NCI-H2227 treated with DMSO at 0.1 percent for 48 hours (cell line): ENCODE measurements around the gene CYP3A5.
"Not testable (repeated sequence)": the region's sequence is repeated elsewhere in the genome, so short reads cannot be mapped to it uniquely, and the experiment has no call there.

Experiments used
- DNase-seq: peaks from one replicate; lab custom pipeline; 2025; lab: John Stamatoyannopoulos, UW

The CYP3A5 gene

DNA sequence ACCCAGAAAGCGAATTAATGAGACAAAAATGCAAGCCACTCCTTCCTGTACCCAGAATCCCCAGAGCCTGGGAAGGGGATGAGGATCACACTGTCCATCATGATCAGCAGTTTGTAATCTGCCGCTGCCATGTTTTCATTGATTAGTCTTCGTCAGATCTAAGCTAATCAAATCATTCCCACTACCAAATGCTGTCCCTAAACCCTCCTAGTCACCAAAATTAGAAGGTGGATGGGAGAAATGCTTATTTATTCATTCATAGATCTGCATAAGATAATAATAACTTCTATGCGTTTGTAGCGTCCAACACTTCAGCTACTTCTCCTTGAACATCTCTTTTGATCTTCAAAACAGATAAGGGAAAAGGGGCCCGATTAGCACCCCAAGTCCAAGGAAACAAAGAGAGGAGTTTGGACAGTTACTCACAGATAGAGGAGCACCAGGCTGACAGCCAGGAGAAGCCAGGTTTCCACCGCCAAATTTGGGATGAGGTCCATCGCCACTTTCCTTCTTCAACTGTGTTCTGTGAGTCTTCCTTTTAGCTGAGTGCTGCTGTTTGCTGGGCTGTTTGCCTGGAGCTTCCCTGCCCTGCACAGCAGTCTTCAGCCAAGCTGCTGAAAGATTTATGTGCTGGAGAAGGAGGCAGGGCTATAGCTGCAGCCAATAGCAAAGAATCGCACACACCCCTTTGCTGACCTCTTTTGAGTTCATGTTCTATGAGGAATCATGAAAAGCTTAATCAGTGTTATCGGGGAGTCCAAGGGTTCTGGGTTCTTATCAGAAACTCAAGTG lies at the start of gene CYP3A5:
CYP3A5 (minus strand) TSS at position 597 of the 792 bp plus-strand sequence; CDS start at position 497, 100 bp downstream.
- DNase-seq, result no peak

DNA sequence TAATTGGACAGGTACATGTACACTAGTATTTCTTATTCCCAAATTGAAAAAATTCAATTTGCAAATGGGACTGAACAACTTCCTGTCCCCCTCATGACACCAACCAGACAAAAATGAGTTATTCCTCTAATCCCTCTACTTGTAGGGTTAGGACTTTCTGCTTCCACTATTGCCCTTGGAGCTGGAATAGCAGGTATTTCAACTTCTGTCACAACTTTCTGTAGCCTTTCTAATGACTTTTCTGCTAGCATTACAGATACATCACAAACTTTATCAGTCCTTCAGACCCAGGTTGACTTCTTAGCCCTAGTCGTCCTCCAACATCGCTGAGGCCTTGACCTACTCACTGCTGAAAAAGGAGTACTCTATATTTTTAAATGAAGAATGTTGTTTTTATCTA lies 48.8 kb upstream of the CYP3A5 start:
- no peak for DNase-seq

DNA sequence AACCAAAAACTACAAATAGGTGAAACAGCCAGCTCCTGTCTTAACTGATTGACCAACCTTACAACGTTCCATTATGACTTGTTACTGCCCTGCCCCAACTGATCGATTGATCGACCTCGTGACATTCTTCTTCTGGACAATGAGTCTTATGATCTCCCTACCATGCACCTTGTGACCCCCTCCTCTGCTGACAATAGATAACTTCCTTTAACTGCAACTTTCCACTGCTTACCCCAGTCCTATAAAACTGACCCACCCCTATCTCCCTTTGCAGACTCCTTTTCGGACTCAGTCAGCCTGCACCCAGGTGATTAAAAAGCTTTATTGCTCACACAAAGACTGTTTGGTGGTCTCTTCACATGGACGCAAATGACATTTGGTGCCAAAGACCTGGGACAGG lies 43.4 kb upstream of the CYP3A5 start:
- not testable (repeated sequence) for DNase-seq

DNA sequence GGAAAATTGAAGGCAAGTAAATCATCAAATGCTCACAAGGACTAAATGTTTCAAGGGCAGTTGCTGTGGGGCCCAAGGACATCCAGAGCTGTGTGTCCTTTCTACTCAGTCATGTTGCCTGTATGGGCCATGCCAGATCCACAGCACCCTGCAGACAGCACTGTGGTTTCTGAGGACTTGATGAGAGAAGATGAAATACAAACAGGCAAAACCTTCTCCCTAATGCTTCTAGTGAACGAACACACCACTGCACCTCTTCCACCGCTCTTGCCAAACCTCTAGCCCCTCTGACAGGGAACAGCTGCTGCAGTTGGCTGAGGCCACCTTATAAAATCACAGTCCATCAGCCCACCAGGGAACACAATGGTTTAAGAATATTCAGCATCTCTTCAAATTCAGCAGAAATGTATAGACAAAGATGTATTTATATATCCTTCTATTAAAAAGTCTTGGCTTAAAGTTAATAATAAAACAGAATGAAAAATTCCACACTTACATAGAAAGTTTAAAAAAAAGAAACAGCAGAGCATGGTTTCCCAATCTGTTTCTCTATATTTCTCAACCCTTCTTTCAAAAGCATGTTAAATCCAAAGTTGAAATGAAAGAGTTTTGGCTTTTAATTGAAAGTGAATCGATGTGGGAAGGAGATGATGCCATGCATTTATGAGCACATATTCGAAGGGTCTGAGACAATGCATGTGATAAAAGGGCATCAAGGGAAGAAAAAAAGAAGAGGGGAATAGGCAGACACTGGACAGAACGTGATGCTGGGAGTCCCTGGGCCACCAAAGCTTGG lies 41.2 kb upstream of the CYP3A5 start:
- no peak for DNase-seq

DNA sequence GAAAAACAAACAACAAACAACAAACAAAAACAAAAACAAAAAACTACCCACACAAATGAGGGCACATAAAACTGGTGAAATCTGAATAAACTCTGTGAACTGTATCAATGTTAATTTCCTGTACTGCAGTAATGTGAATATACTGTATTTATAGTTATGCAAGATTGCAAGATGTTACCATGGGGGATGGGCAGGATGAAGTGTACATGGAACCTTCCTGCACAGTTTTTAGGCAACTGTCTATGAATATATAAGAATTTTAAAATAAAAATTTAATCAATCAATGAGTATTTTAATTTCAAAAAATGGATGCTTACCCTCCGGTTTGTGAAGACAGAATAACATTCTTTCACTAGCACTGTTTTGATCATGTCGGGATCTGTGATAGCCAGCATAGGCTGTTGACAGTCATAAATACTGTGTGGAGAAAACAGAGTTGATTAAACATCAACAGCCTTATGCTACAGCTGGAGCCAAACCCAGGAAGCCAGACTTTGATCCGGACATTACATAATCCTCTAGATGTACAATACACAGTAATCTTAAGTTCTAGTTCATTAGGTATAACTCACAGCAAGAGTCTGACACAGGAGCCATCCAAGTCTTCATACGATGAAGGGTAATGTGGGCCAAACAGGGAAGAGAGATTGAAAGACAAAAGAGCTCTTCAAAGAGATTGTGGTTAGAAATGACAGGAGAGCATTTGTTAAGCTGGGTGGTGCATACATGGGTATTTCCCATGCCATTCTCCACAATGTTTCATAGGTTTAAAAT lies 40.4 kb upstream of the CYP3A5 start:
- DNase-seq, result no peak

DNA sequence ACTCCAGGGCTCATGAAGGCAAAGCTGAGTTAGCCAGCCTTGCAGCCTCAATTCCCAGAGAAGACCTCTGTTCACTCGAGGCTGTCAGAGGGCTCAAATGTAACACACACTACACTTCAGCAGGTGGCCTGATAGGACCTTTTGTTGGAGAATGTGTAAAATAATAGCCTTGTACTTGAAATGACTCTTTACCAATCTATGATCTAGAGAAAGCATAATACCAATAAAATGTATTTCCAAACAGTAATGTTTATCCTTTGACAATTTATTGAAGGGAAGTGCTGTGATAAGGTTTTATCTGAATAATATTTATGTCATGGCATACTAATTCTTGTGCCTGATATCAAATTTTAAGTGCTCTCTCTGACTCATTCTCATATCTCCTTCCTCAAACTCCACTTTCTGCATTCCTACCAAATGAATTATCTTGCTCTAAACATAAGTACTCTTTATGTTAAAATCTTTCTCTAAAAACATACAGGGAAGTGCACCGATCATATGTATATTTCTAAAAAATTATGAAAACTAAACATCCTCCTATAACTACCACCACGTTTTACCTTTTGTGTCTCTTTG lies 34.3 kb upstream of the CYP3A5 start:
- DNase-seq, result no peak

DNA sequence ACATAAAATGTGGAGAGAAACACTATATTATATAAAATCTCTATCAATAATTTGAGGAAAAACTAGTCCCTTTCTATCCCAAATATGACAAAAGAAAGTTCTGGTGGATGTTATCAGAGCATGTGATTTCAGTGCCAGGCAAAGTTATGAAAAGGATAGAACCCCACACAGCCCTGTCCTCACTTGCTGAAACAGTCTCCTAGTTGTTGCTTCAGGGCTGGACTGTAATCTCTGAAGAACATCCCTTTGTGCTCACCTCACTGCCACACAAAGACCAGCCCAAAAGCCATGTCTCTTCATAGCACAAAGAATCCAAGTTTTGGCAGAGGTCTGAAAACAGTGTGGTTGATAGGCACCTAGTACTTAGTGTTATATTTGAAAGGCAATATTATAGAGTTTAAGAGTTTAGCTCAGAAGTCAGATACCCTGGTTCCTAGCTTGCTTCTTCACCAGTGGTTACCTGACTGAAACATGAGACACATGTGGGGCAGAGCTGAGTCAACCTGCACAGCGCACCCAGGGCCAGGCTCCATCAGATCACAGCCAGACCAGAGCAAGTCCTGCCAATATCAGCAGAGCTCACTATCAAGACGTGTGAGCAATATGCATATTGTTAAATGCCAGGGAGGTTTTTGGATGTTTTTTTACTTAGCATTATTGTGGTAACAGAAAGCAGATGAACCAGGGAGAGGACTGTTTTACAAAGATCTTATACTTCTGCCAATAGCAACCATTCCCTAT lies 30.2 kb upstream of the CYP3A5 start:
- DNase-seq, result no peak

DNA sequence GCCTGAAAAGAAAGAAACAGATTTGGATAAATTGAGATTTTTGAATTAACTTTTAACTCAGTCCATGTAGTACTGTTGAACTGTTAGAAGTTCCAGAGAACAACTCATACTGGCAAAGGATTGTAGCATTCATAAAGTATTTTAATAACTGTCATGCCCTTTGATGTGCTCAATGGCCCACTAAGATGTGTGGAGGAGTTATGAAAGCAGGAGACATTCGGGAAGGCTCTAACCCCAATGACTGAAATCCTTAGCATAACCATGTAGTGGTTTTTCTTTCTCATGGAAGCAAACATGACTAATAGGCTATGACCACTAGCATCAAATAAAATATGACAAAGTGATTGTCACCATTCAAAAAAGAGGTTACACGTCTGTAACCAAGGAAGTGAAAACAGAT lies 29.5 kb upstream of the CYP3A5 start:
- DNase-seq, result no peak

DNA sequence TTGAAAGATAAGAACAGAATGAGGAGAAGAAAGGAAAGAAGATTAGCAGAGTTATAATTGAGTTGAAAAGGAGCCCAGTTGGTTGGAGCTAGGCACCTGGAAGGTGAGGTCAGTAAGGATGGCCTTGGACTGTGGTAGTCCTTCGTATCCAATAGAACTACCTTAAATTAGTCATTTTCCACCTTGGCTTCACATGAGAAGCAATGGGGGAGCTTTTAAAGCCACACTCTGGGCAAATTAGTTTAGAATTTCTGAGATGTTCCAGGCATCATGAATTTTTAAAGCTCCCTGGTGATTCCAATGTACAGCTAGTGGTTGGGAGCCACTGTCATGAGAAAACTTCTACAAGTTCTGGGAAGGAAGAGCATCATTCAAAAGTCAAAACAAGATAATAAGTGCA lies 27.3 kb upstream of the CYP3A5 start:
- DNase-seq, result no peak

DNA sequence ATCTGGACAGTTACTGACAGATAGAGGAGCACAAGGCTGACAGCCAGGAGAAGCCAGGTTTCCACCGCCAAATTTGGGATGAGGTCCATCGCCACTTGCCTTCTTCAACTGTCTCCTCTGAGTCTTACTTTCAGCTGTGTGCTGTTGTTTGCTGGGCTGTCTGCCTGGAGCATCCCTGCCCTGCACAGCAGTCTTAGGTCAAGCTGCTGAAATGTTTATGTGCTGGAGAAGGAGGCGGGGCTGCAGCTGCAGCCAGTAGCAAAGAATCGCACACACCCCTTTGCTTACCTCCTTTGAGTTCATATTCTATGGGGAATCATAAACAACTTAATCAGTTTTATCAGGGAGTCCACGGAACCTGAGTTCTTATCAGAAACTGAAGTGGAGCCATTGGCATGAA lies 20.1 kb upstream of the CYP3A5 start:
- peak; percentile 2 for DNase-seq

DNA sequence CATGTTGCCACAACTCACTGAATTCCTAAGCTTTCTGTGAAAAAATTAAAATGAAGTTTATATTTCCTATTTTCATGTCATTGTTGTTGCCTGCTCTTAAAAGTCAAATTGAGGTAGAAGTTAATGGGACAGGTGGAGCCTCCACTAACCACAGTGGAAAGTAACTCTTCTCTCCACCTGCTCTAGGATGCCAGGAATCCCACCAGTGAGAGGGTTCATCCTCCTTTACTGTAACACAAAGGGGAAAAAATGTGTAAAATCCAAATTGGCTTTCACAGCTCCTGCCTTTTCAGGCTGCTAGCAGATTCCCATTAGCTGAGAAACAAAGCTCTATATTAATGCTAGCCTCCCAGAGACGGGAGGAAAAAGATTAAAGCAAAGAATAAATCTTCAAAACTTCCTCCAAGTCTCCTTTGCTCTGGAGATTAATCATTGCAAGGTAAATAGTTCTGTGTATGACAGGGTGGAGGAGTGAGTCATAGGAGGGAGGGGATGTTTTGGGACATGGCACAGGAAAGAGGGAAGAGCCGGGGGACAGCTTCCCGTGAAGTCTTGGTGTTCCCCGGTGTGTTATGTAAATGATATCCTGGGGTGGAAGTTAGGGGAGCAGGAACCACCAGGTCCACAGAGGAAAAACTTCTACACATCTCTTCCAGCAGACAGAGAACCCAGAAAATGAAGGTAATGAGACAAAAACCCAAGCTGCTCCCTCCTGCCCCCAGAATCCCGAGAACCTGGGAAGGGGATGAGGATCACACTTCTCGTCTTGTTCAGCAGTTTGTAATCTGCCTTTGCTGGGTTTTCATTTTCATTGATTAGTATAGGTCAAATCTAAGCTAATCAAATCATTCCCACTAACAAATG lies 19.3 kb upstream of the CYP3A5 start:
- not testable (repeated sequence) for DNase-seq

DNA sequence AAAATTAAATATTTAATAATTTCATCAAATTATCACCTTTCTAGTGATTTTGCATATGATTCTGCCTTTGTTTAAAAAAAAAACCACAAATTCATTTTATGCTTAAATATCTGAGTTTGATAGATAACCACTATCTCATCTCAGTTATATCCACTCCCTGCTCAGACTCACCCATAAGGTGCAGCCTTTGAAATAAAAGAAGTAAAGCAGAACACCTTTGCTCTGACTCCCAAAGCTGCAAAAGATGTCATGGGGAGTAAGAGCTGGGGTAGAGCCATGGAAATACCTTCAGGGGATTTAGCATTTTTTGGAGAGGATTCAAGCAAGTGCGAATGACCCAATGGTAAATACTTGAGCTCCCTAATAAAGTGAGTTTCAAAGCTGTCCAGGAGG lies 15.1 kb upstream of the CYP3A5 start:
- DNase-seq, result no peak

DNA sequence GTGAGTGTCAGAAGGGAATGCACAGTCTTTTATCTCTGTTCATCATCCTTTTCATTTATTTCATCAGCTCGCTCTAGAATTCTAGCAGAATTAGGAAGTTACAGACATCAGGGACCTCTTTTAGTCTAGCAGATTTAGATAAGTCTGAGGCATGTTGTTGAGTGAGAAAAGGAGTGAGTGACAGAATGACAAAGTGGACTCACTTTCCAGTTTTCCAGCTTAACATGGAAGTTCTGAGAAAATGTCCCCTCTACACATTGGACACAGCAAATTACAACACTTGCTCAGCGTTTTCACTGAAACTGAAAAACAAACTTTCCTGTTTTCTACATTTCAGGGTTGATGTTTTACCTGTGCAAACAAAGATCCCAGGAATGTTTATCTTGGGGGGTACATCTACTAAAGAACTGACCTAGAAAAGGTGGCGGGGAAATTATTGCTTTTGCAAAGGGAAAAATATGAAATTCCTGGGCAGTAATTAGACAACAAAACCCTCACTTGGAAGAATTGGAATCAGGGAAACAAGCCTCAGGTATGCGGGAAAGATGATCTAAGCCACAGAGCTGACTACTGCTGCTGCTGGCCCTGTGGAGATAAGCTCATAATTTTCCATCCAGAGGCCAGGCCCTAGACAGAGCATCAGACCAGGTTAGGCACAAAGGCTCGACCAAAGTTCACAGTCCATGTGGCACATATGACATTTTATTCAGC lies 14.6 kb upstream of the CYP3A5 start:
- DNase-seq, result no peak

DNA sequence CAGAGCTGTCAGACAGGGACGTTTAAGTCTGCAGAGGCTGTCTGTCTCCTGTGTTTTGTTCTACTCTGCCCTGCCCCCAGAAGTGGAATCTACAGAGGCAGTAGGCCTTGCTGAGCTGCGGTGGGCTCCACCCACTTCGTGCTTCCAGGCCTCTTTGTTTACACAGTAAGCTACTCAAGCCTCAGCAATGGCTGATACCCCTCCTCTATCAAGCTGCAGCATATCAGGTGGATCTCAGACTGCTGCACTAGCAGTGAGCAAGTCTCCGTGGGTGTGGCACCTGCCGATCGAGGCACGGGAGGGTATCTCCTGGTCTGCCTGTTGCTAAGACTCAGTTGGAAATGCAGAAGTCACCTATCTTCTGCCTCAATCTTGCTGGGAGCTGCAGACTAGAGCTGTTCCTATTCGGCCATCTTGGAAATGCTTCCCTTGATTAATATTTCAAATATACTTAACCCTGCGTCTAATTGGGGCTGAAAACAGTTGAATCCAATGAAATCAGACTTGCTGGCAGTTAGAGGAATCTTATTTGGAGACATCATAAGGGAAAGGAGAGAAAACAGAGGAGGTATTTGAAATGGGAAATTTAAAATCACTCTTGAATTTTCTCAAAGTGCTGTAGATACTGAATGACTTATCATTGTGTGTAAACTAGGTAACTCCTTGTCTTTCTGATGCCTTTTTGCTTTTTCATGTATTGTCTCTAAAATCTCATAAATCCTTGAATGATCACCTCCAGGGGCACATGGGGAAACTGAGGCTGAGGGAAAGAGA lies 13.8 kb upstream of the CYP3A5 start:
- DNase-seq, result peak; percentile 19

DNA sequence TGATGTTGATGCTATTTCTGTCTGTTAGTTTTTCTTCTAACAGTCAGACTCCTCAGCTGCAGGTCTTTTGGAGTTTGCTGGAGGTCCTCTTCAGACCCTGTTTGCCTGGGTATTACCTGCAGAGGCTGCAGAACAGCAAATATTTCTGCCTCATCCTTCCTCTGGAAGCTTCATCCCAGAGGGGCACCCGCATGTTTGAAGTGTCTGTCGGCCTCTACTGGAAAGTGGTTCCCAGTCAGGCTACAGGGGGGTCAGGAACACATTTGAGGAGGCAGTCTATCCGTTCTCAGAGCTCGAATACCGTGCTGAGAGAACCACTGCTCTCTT lies 13.3 kb upstream of the CYP3A5 start:
- no peak for DNase-seq

DNA sequence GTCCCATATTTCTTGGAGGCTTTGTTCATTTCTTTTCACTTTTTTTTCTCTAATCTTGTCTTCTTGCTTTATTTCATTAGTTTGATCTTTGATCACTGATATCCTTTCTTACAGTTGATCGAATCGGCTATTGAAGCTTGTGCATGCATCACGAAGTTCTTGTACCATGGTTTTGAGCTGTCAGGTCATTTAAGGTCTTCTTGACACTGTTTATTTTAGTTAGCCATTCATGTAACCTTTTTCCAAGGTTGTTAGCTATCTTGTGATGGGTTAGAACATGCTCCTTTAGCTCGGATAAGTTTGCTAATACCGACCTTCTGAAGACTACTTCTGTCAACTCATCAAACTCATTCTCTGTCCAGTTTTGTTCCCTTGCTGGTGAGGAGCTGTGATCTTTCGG lies 12.8 kb upstream of the CYP3A5 start:
- not testable (repeated sequence) for DNase-seq

DNA sequence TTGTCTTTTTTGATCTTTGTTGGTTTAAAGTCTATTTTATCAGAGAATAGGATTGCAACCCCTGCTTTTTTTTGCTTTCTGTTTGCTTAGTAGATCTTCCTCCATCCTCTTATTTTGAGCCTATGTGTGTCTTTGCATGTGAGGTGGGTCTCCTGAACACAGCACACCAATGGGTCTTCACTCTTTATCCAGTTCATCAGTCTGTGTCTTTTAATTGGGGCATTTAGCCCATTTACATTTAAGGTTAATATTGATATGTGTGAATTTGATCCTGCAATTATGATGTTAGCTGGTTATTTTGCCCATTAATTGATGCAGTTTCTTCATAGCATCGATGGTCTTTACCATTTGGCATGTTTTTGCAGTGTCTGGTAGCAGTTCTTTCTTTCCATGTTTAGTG lies 11.9 kb upstream of the CYP3A5 start:
- DNase-seq, result not testable (repeated sequence)

DNA sequence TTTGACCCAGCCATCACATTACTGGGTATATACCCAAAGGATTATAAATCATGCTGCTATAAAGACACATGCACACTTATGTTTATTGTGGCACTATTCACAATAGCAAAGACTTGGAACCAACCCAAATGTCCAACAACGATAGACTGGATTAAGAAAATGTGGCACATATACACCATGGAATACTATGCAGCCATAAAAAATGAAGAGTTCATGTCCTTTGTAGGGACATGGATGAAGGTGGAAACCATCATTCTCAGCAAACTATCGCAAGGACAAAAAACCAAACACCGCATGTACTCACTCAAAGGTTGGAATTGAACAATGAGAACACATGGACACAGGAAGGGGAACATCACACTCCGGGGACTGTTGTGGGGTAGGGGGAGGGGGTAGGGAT lies 11.1 kb upstream of the CYP3A5 start:
- not testable (repeated sequence) for DNase-seq
